GF-D8 (cell line): Measurements from ENCODE around the gene FBXL12.
"Not testable (repeated sequence)": the region's sequence is repeated elsewhere in the genome, so short reads cannot be mapped to it uniquely, and the experiment has no call there.

Experiments used
- DNase-seq: peaks from one replicate; lab custom pipeline; 2025; lab: John Stamatoyannopoulos, UW

The FBXL12 gene

GRCh38 chr19:9839415-9839814 lies 20.5 kb upstream of the FBXL12 start:
- no peak for DNase-seq

DNA sequence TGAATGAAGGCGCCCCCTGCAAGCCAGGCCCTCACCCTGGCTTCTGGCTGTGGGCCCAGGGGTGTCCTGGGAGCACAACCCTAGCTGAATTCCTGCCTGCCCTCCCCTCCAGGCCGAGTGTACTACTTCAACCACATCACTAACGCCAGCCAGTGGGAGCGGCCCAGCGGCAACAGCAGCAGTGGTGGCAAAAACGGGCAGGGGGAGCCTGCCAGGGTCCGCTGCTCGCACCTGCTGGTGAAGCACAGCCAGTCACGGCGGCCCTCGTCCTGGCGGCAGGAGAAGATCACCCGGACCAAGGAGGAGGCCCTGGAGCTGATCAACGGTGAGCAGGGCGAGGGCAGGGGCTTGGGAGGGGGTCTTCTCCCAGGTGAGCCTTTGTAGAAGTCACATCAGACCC lies 19.4 kb upstream of the FBXL12 start:
- DNase-seq = no peak

DNA sequence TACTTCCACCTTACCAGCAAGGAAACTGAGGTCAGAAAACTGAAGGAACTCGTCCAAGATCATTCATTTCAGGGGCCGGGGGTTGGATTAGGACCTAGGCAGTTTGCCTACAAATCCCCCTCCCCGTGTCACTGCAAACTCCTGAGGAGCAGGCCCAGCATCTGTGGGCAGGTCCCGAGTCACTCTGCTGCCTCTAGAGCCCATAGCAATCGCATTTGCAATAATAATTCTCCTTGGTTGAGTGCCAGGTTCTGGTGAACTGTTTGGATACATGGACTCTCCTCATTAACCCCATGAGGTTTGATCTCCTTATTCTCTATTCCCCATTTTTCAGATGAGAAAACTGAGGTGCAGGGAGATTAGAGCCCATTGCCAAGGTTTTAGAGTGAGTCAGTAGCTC lies 17.1 kb upstream of the FBXL12 start:
- DNase-seq = no peak

GRCh38 chr19:9835507-9835949 lies 16.6 kb upstream of the FBXL12 start:
- DNase-seq = no peak

DNA sequence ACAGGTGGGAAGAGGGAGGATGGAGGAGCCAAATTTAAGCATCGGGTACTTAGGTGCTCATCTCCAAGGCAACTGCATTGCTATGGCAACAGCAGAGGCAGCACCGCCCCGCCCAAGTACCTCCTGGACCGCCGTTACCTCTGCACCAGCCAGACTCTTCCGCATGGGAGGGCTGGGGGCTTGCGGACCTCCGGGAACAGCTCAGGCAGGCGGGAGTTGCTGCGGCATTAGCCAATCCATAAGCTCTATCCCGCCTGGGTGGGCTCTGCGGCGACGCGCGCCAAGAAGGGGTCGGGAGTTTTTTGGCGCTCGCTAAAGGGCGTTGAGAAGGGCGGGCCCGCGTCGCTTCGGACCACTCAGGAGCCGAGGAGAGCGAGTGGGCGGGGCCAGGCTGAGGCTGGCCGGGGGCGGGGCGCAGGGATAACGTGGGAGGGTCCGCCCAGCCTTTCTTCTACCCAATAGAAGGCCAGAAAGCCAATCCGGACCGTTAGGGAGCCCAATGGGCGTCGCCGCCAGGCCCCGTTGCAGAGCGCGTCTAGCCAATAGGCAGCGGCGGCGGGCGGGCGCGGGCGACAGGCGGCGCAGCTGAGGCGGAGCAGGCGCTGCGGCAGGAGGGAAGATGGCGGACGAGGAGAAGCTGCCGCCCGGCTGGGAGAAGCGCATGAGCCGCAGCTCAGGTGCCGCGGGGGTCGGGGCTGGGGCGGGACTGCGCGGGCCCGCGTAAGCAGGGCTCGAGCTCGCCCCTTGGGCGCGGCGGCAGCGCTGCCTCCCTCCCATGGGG lies 16.0 kb upstream of the FBXL12 start, which contains the start of gene PIN1:
Gene PIN1 (plus strand): TSS at position 593 of the 781 bp plus-strand sequence. CDS start 27 bp downstream, at position 620.
- peak; percentile 92 for DNase-seq

DNA sequence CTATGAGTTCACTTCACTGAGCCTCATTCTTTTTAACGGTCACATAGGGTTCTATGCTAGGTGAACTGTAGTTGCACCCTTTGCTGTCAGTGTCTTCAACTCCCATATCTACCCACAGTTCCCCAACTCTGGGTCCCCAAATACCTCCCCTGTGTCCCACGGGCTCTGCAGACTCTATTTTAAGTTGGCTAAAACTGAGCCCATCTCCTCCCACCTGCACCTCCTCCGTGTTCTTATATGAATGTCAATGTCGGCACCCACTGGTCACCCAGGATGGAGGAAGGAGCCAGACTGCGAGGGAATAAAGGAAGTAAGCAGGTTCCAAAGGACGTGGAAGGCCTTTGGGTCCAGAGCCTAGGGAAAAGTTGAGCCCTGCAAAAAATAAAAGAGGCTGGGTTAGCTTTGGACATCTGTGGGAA lies 15.4 kb upstream of the FBXL12 start:
- DNase-seq = no peak

DNA sequence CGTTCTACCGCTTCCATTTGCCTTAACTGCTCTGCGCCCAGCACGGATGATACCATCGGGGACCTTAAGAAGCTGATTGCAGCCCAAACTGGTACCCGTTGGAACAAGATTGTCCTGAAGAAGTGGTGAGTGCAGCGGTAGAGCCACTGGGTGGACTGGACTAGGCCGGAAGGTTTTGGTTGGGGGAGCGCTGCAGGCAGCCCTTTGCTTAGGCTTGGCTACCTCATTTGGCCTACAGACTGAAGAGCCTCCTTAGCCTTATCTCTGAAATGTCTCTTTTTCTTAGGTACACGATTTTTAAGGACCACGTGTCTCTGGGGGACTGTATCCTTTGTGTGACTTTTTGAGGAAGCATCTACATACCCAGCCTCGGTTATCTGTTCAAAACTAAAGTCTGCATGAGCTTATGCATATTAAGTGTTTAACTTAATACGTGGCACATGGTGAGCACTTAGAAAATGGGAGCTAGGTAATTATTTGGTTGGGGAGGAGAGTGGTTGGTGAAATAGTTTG lies 9.7 kb upstream of the FBXL12 start:
- peak; percentile 1 for DNase-seq

GRCh38 chr19:9827289-9828238 lies 8.7 kb upstream of the FBXL12 start, which contains the start of gene UBL5:
TSS of gene UBL5 (plus strand) at chr19:9827918. CDS start at chr19:9828338, 420 bp downstream.
- DNase-seq = peak; percentile 69

- DNase-seq = no peak
Measured at GRCh38 chr19:9823816-9824215, 4.9 kb upstream of the FBXL12 start.

GRCh38 chr19:9820034-9820433 lies 1.2 kb upstream of the FBXL12 start:
- DNase-seq = not testable (repeated sequence)

DNA sequence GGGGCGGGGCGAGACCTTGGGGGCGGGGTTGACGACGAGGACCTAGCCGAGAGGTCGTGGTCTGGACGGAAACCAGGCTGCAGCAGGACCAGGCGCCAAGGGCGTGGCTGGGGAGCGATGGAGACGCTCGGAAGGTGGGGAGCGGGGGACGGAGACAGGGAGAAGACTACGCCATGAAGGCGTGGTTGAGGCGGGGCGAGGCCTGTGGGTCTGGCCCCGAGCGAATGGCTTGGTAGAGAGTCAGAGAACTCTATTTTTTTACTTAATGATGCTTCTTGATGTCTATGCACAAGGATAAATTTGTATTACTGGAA lies 674 bp upstream of the FBXL12 start:
- DNase-seq = no peak

- DNase-seq = no peak
Measured at GRCh38 chr19:9818175-9818733, 625 bp downstream of the FBXL12 start.

DNA sequence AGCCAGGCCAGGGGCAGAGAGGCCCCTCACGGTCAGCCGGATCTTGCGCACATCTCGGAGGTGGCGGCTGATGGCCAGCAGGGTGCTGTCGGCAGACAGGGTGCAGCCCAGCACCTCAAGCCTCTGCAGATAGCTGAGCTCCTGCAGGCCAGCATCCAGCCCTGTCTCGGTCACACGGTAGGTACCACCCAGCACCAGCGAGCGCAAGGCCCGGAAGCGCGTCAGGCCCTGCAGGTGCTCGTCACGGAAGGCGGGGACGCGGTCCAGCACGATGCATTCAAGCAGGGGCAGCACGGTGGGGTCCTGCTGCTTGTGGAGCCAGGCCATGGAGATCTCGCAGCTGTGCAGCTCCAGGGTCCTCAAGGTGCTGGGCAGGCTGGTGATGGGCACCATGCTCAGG lies 7.7 kb downstream of the FBXL12 start:
- DNase-seq = no peak

- DNase-seq = no peak
Measured at GRCh38 chr19:9808855-9809824, 9.7 kb downstream of the FBXL12 start.

DNA sequence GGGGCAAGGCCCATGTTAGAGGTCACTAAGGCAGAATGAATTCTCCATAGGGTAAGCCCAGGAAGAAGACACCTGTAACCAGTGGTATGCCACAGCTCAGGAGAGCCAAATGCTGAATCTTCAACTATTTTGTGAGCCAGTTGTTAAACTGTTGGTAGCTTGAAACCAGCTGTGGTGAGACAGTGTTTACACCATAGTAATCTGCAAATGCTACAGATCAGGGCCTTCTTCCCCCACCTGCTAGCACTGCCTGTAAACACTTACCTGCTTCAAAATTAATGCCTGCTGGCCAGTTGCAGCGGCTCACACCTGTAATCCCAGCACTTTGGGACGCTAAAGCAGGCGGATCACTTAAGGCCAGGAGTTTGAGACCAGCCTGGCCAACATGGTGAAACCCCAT lies 12.1 kb downstream of the FBXL12 start:
- no peak for DNase-seq

DNA sequence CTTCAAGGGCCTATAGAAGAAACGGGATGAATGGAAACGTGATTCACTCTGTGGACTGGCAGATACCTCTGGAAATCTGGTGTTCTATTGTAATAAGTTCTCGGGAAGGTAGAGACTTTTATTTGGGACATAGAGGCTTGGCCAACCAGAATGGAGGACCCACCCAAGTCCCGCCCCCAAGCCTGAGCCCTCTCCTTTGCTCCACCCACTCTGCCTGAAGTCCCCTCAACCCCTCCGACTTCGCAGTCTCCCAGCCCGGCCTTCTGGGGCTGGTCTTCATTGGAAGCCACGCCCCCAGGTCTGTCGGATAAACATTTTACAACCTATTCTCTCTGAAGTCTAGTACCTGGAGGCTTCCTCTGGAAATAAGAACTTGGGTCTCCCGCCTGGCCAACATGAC lies 16.9 kb downstream of the FBXL12 start:
- DNase-seq = no peak

DNA sequence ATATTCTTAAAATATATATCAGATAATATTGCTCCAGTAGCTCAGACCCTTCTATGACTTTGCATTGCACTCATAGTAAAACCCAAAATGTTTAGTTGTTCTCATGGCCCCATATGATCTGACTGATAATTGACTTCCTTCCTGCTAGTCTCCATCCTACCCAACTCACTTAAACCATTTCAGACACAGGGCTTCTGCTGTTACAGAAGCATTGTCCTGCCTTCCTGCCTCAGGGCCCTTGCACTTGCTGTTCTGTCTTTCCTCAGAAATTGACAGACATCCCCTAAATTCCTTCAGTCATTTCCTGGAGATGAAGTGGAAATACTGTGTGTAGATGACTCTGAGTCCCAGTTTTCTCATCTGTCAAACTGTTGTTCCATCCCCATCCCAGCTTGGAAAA lies 19.7 kb downstream of the FBXL12 start:
- DNase-seq = no peak

DNA sequence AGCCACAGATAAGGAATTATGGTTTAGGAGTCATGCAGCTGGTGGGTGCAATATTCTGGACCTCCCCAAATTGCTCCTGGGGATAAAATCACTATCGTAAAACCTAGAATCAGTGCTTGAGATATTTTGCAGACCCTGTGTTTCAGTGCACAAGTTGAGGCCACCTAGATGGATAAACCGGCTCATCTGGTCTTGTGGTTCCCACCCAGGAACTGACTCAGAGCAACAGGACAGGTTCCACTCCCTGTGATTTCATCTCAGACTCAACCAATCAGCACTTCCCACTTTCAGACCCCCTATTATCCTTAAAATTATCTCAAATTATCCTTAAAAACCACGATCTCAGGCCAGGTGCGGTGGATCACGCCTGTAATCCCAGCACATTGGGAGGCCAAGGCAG lies 21.0 kb downstream of the FBXL12 start:
- DNase-seq = no peak

- peak; percentile 84 for DNase-seq
Measured at GRCh38 chr19:9796113-9796773, 22.6 kb downstream of the FBXL12 start.

- DNase-seq = no peak
Measured at GRCh38 chr19:9793071-9793591, 25.7 kb downstream of the FBXL12 start.
